ENCODE results near the gene FBXO31.
A peak's percentile ranks its signal among the peaks of the same experiment; 100 is the strongest.
"Not testable (repeated sequence)": the region's sequence is repeated elsewhere in the genome, so short reads cannot be mapped to it uniquely, and the experiment has no call there.

The FBXO31 gene

GRCh38 chr16:87390641-87391323, 7.2 kb upstream of the FBXO31 start:
- Histone ChIP-seq H2BK120ac (ENCODE audit: low read depth, low read length) (no peak overlapping the region), H3K4me3 (ENCODE audit: low read length) (no peak overlapping the region), H2BK15ac (replicated peaks; ENCODE audit: low read depth) (no peak overlapping the region), H2AK5ac (ENCODE audit: low read length) (peak overlapping the region; percentile 57), H3K27me3 (ENCODE audit: insufficient read depth, low read length, poor library complexity) (no peaks in the 10 kb centered on the region), H3K4me1 (ENCODE audit: control insufficient read depth, low read depth, low read length) (peaks cover 1% of the 10 kb centered on the region), H3K79me2 (ENCODE audit: control insufficient read depth, insufficient read depth, low read length) (peaks cover 11% of the 10 kb centered on the region), H3K36me3 (ENCODE audit: control insufficient read depth, insufficient read depth, low read length) (no peaks in the 10 kb centered on the region), H3K23ac (ENCODE audit: low read length) (peak overlapping the region; percentile 57), H3K4ac (ENCODE audit: low read depth, low read length) (no peak overlapping the region), H3K18ac (ENCODE audit: low read length) (no peak overlapping the region), H3K27ac (ENCODE audit: low read depth, low read length) (no peak overlapping the region), H3K9ac (ENCODE audit: low read length) (peak overlapping the region; percentile 83), H3K56ac (ENCODE audit: low read length) (peak overlapping the region; percentile 97), H3K79me1 (ENCODE audit: low read length) (peaks cover 9% of the 10 kb centered on the region), H4K5ac (ENCODE audit: low read length) (no peak overlapping the region), H2BK5ac (ENCODE audit: low read length) (no peak overlapping the region), H3K4me2 (ENCODE audit: low read length) (no peak overlapping the region), H4K8ac (ENCODE audit: low read depth, low read length) (no peak overlapping the region)
- DNase-seq: no peak
- WGBS (ENCODE audit: extremely low coverage, insufficient coverage, low lambda C conversion rate): no CpG with 5 or more reads among the region's 24 CpGs

DNA sequence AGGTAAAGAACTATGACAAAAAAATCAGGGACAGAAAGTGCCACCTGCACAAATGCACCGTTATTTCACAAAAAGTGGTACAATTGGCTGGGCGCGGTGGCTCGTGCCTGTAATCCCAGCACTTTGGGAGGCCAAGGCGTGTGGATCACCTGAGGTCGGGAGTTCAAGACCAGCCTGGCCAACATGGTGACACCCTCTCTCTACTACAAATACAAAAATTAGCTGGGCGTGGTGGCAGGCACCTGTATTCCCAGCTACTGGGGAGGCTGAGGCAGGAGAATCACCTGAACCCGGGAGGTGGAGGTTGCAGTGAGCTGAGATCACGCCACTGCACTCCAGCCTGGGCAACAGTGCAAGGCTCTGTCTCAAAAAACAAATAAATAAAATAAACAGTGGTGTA, 6.3 kb upstream of the FBXO31 start:
- not testable (repeated sequence) for H3K4ac ChIP-seq (ENCODE audit: low read depth, low read length); H3K18ac ChIP-seq (ENCODE audit: low read length); H4K5ac ChIP-seq (ENCODE audit: low read length); H3K79me2 ChIP-seq (ENCODE audit: control insufficient read depth, insufficient read depth, low read length); DNase-seq; H3K9ac ChIP-seq (ENCODE audit: low read length); H3K27me3 ChIP-seq (ENCODE audit: insufficient read depth, low read length, poor library complexity); H2BK120ac ChIP-seq (ENCODE audit: low read depth, low read length); H3K4me2 ChIP-seq (ENCODE audit: low read length); H3K23ac ChIP-seq (ENCODE audit: low read length); H4K8ac ChIP-seq (ENCODE audit: low read depth, low read length); H2BK15ac ChIP-seq (replicated peaks; ENCODE audit: low read depth); H3K4me1 ChIP-seq (ENCODE audit: control insufficient read depth, low read depth, low read length); H3K56ac ChIP-seq (ENCODE audit: low read length); H2AK5ac ChIP-seq (ENCODE audit: low read length); H2BK5ac ChIP-seq (ENCODE audit: low read length); H3K79me1 ChIP-seq (ENCODE audit: low read length); H3K36me3 ChIP-seq (ENCODE audit: control insufficient read depth, insufficient read depth, low read length); H3K4me3 ChIP-seq (ENCODE audit: low read length); H3K27ac ChIP-seq (ENCODE audit: low read depth, low read length)
- WGBS (ENCODE audit: extremely low coverage, insufficient coverage, low lambda C conversion rate): no CpG with 5 or more reads among the region's 9 CpGs

DNA sequence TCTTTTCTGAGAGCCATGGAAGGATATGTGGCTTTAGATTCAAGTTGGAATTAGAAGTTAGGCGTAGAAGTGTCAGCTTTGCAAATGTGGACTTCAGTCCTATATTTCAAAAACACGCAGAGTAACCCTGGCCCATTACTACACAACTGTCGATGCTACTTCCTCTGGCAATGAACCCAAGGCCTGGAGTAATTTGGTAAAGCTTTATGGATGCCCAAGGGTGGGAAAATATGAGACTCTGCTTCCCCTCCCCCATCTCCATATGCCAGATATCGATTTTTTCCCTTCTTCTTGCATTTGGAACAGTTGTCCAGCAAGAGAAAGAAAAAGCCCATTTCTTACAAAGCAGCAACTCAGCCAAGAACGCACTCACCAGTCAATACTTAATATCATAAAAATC, 5.7 kb upstream of the FBXO31 start:
- no peak overlapping the region for H2BK5ac ChIP-seq (ENCODE audit: low read length)
- H3K36me3 ChIP-seq (ENCODE audit: control insufficient read depth, insufficient read depth, low read length): no peaks in the 10 kb centered on the region
- no peak overlapping the region for H3K27ac ChIP-seq (ENCODE audit: low read depth, low read length)
- no peak overlapping the region for H3K23ac ChIP-seq (ENCODE audit: low read length)
- H3K18ac ChIP-seq (ENCODE audit: low read length): no peak overlapping the region
- H3K27me3 ChIP-seq (ENCODE audit: insufficient read depth, low read length, poor library complexity): no peaks in the 10 kb centered on the region
- no peak overlapping the region for H4K8ac ChIP-seq (ENCODE audit: low read depth, low read length)
- peaks cover 3% of the 10 kb centered on the region for H3K79me2 ChIP-seq (ENCODE audit: control insufficient read depth, insufficient read depth, low read length)
- H2BK15ac ChIP-seq (replicated peaks; ENCODE audit: low read depth): no peak overlapping the region
- peaks cover under 1% of the 10 kb centered on the region for H3K4me1 ChIP-seq (ENCODE audit: control insufficient read depth, low read depth, low read length)
- no peak overlapping the region for H2BK120ac ChIP-seq (ENCODE audit: low read depth, low read length)
- no peak overlapping the region for H3K4me2 ChIP-seq (ENCODE audit: low read length)
- no peak overlapping the region for H2AK5ac ChIP-seq (ENCODE audit: low read length)
- no peak overlapping the region for H3K4me3 ChIP-seq (ENCODE audit: low read length)
- no peak overlapping the region for H3K4ac ChIP-seq (ENCODE audit: low read depth, low read length)
- no peak overlapping the region for H3K56ac ChIP-seq (ENCODE audit: low read length)
- no CpG with 5 or more reads among the region's 5 CpGs for WGBS (ENCODE audit: extremely low coverage, insufficient coverage, low lambda C conversion rate)
- no peak overlapping the region for H4K5ac ChIP-seq (ENCODE audit: low read length)
- H3K79me1 ChIP-seq (ENCODE audit: low read length): peaks cover 3% of the 10 kb centered on the region
- no peak overlapping the region for H3K9ac ChIP-seq (ENCODE audit: low read length)
- DNase-seq: no peak

GRCh38 chr16:87388818-87389134, 5.2 kb upstream of the FBXO31 start:
- Histone ChIP-seq H2BK5ac (ENCODE audit: low read length) (no peak overlapping the region), H3K79me2 (ENCODE audit: control insufficient read depth, insufficient read depth, low read length) (peaks cover 3% of the 10 kb centered on the region), H4K5ac (ENCODE audit: low read length) (no peak overlapping the region), H3K27ac (ENCODE audit: low read depth, low read length) (no peak overlapping the region), H3K23ac (ENCODE audit: low read length) (no peak overlapping the region), H3K18ac (ENCODE audit: low read length) (no peak overlapping the region), H3K4me1 (ENCODE audit: control insufficient read depth, low read depth, low read length) (no peaks in the 10 kb centered on the region), H3K56ac (ENCODE audit: low read length) (no peak overlapping the region), H3K4me2 (ENCODE audit: low read length) (no peak overlapping the region), H3K27me3 (ENCODE audit: insufficient read depth, low read length, poor library complexity) (no peaks in the 10 kb centered on the region), H3K36me3 (ENCODE audit: control insufficient read depth, insufficient read depth, low read length) (no peaks in the 10 kb centered on the region), H2AK5ac (ENCODE audit: low read length) (no peak overlapping the region), H2BK15ac (replicated peaks; ENCODE audit: low read depth) (no peak overlapping the region), H3K4me3 (ENCODE audit: low read length) (no peak overlapping the region), H4K8ac (ENCODE audit: low read depth, low read length) (no peak overlapping the region), H3K79me1 (ENCODE audit: low read length) (peaks cover 3% of the 10 kb centered on the region), H3K4ac (ENCODE audit: low read depth, low read length) (no peak overlapping the region), H2BK120ac (ENCODE audit: low read depth, low read length) (no peak overlapping the region), H3K9ac (ENCODE audit: low read length) (no peak overlapping the region)
- DNase-seq: no peak
- WGBS (ENCODE audit: extremely low coverage, insufficient coverage, low lambda C conversion rate): no CpG with 5 or more reads among the region's 1 CpG

GRCh38 chr16:87387942-87388817, 4.6 kb upstream of the FBXO31 start:
- H2BK5ac ChIP-seq (ENCODE audit: low read length): no peak overlapping the region
- no peak overlapping the region for H3K4ac ChIP-seq (ENCODE audit: low read depth, low read length)
- peaks cover 3% of the 10 kb centered on the region for H3K79me2 ChIP-seq (ENCODE audit: control insufficient read depth, insufficient read depth, low read length)
- no peak overlapping the region for H4K8ac ChIP-seq (ENCODE audit: low read depth, low read length)
- DNase-seq: peak; percentile 100
- H3K4me2 ChIP-seq (ENCODE audit: low read length): peak overlapping the region; percentile 4
- H3K56ac ChIP-seq (ENCODE audit: low read length): peak overlapping the region; percentile 62
- H3K18ac ChIP-seq (ENCODE audit: low read length): no peak overlapping the region
- H2BK15ac ChIP-seq (replicated peaks; ENCODE audit: low read depth): no peak overlapping the region
- H3K9ac ChIP-seq (ENCODE audit: low read length): no peak overlapping the region
- no peak overlapping the region for H4K5ac ChIP-seq (ENCODE audit: low read length)
- no CpG with 5 or more reads among the region's 18 CpGs for WGBS (ENCODE audit: extremely low coverage, insufficient coverage, low lambda C conversion rate)
- no peak overlapping the region for H2AK5ac ChIP-seq (ENCODE audit: low read length)
- H3K27me3 ChIP-seq (ENCODE audit: insufficient read depth, low read length, poor library complexity): no peaks in the 10 kb centered on the region
- H3K4me1 ChIP-seq (ENCODE audit: control insufficient read depth, low read depth, low read length): no peaks in the 10 kb centered on the region
- H2BK120ac ChIP-seq (ENCODE audit: low read depth, low read length): no peak overlapping the region
- H3K4me3 ChIP-seq (ENCODE audit: low read length): no peak overlapping the region
- no peak overlapping the region for H3K23ac ChIP-seq (ENCODE audit: low read length)
- H3K36me3 ChIP-seq (ENCODE audit: control insufficient read depth, insufficient read depth, low read length): no peaks in the 10 kb centered on the region
- H3K79me1 ChIP-seq (ENCODE audit: low read length): peaks cover 3% of the 10 kb centered on the region
- H3K27ac ChIP-seq (ENCODE audit: low read depth, low read length): peak overlapping the region; percentile 1
